K562 (cell line): ENCODE data around the gene POLK. TPM values are rescaled to one million over a fixed set of nuclear protein-coding genes. Genes with fewer than 3 reads are reported as not detected.

Experiments used
- ATAC-seq: fragments of 200-7000 bp; cut with Tn5 transposase; 3 replicates; pipeline ENCODE4 v1.9.1; 2020; ENCODE audit warnings: moderate library complexity
- Bru-seq: library from RNA; stranded (reverse); fragments of 400-500 nt; gene quantifications from one replicate; lab custom pipeline; 2021; lab: Mats Ljungman, UMichigan
- BruChase-seq, 2 experiments: library from RNA; stranded (reverse); fragments of 400-500 nt; gene quantifications; one replicate each; lab custom pipeline; 2021; lab: Mats Ljungman, UMichigan
- BruUV-seq: library from RNA; stranded (reverse); fragments of 400-500 nt; replicated peaks from 2 replicates; lab custom pipeline; 2021; lab: Mats Ljungman, UMichigan
- CTCF ChIA-PET: fragments of 300-600 bp; formaldehyde crosslinking; extraction: SDS; loops from one replicate; lab custom pipeline; 2021; ENCODE audit warnings: low intra/inter-chr PET ratio; lab: Yijun Ruan, JAX
- POLR2A ChIA-PET: fragments of 300-600, 350-650 bp; sonication (Branson Sonifier 250); formaldehyde crosslinking; extraction: SDS; loops from one replicate; lab custom pipeline; 2021; ENCODE audit warnings: antibody characterized with exemption, inconsistent platforms; lab: Yijun Ruan, JAX
- DNase-seq, 4 experiments: peaks; one replicate each; pipeline versions ENCODE4 v3.0.0 to v3.0.0-alpha.2; 2011 to 2018; ENCODE audit warnings: low spot score in 3 of 4, mixed read lengths in 3 of 4; ENCODE audit errors: extremely low read depth in 1 of 4
- FAIRE-seq: peaks from 2 replicates; lab custom pipeline; 2011; peaks lifted over from hg19 to GRCh38; lab: Jason Lieb, UNC
- H2AFZ ChIP-seq: 2 replicates; pipeline ENCODE4 v1.6.0; 2011; ENCODE audit warnings: low read depth, low read length, control low read depth, inconsistent platforms
- H3K27ac ChIP-seq: fragments of 200-600 bp; 3 replicates; pipeline ENCODE4 v1.8.0; 2011; ENCODE audit warnings: low read depth, mild to moderate bottlenecking, control low read depth, inconsistent platforms, low read length, moderate library complexity, mixed read lengths; ENCODE audit errors: extremely low read depth
- H3K27me3 ChIP-seq, 2 experiments: fragments of 300-600 bp in 1 of 2; 2 replicates in 1 of 2; 3 replicates in 1 of 2; pipeline versions ENCODE4 v1.6.0 to v1.8.0; 2011; ENCODE audit warnings: inconsistent platforms in 2 of 2, low read length in 2 of 2, mild to moderate bottlenecking in 1 of 2, mixed read lengths in 1 of 2, moderate library complexity in 1 of 2; ENCODE audit not compliant: control insufficient read depth in 2 of 2, insufficient read depth in 2 of 2
- H3K36me3 ChIP-seq: fragments of 300-600 bp; 3 replicates; pipeline ENCODE4 v1.8.0; 2011; ENCODE audit warnings: mild to moderate bottlenecking, low read length, inconsistent platforms; ENCODE audit not compliant: control insufficient read depth, insufficient read depth
- H3K4me1 ChIP-seq, 2 experiments: fragments of 200-600 bp in 1 of 2; replicated peaks in 1 of 2; 2 replicates in 1 of 2; 3 replicates in 1 of 2; pipeline versions ENCODE4 v1.5.1 to v1.8.0; 2011; ENCODE audit warnings: inconsistent platforms in 2 of 2, low read length in 2 of 2, mild to moderate bottlenecking in 1 of 2, mixed read lengths in 1 of 2, moderate library complexity in 1 of 2; ENCODE audit not compliant: control insufficient read depth in 2 of 2, insufficient read depth in 2 of 2
- H3K4me2 ChIP-seq: 2 replicates; pipeline ENCODE4 v1.6.1; 2011; ENCODE audit warnings: low read length, control low read depth, inconsistent platforms, mixed read lengths; ENCODE audit not compliant: insufficient read depth
- H3K4me3 ChIP-seq: fragments of 200-600 bp; sonication (generic), shearing (Covaris generic); 2 replicates; pipeline ENCODE4 v1.5.1; 2016; ENCODE audit warnings: control low read depth, inconsistent platforms
- H3K79me2 ChIP-seq: fragments of 200-600 bp; 3 replicates; pipeline ENCODE4 v1.8.0; 2011; ENCODE audit warnings: low read length, inconsistent platforms; ENCODE audit not compliant: control insufficient read depth, insufficient read depth
- H3K9ac ChIP-seq, 2 experiments: 2 replicates each; pipeline versions ENCODE4 v1.6.0 to v1.6.1; 2011; ENCODE audit warnings: low read depth in 2 of 2, low read length in 2 of 2, control low read depth in 1 of 2, inconsistent platforms in 1 of 2, mild to moderate bottlenecking in 1 of 2, mixed read lengths in 1 of 2; ENCODE audit not compliant: insufficient read depth in 1 of 2
- H3K9me1 ChIP-seq: one replicate; pipeline ENCODE4 v1.6.0; 2011; ENCODE audit warnings: inconsistent platforms, mild to moderate bottlenecking, low read length, moderate library complexity; ENCODE audit not compliant: control insufficient read depth, insufficient read depth
- H3K9me3 ChIP-seq: replicated peaks from 2 replicates; pipeline ENCODE4 v1.5.1; 2011; ENCODE audit warnings: low read depth, low read length, inconsistent platforms; ENCODE audit not compliant: control insufficient read depth, insufficient read depth
- H4K20me1 ChIP-seq: replicated peaks from 2 replicates; pipeline ENCODE4 v1.6.1; 2011; ENCODE audit warnings: low read length, inconsistent platforms, mixed read lengths; ENCODE audit not compliant: control insufficient read depth, insufficient read depth
- EP300 ChIP-seq: IDR thresholded peaks from 2 replicates; pipeline ENCODE4 v1.6.1; 2012; ENCODE audit warnings: low read length, improper control_type of control experiment
- FOXA1 ChIP-seq: fragments of 450-650 bp; IDR thresholded peaks from 2 replicates; pipeline ENCODE4 v1.6.1; 2016; ENCODE audit warnings: mild to moderate bottlenecking, borderline replicate concordance
- FOXO4 ChIP-seq: fragments of 450-650 bp; formaldehyde crosslinking; IDR thresholded peaks from 2 replicates; pipeline ENCODE4 v1.4.0; 2020; ENCODE audit warnings: mild to moderate bottlenecking, moderate library complexity
- MCM3 ChIP-seq: fragments of 450-650 bp; IDR thresholded peaks from 2 replicates; pipeline ENCODE4 v1.6.1; 2016
- MECOM ChIP-seq: fragments of 250-450 bp; sonication (Bioruptor Pico); IDR thresholded peaks from 2 replicates; pipeline ENCODE4 v1.8.0; 2022; ENCODE audit warnings: inconsistent platforms
- NCOA2 ChIP-seq, 2 experiments: fragments of 450-650 bp; IDR thresholded peaks; 2 replicates each; pipeline ENCODE4 v1.6.1; 2018; ENCODE audit warnings: mild to moderate bottlenecking in 2 of 2, moderate library complexity in 1 of 2; ENCODE audit not compliant: partially characterized antibody in 2 of 2
- NR2F6 ChIP-seq: fragments of 450-650 bp; formaldehyde crosslinking; IDR thresholded peaks from 2 replicates; pipeline ENCODE4 v1.4.0; 2020; ENCODE audit warnings: mild to moderate bottlenecking
- PRPF4 ChIP-seq: fragments of 200-400 bp; formaldehyde crosslinking; IDR thresholded peaks from one replicate; pipeline ENCODE4 v1.6.1; 2017; ENCODE audit warnings: low read length, low read depth, mild to moderate bottlenecking; ENCODE audit not compliant: insufficient read depth, poor library complexity, severe bottlenecking
- RUNX1 ChIP-seq: sonication (generic); IDR thresholded peaks from 2 replicates; pipeline ENCODE4 v1.6.1; 2016; ENCODE audit warnings: antibody characterized with exemption, low read depth
- WGBS: fragments of 100-300 bp; shearing (Covaris generic); methylation state at CpG from one replicate; pipeline ENCODE4 v1.1.6; 2016; ENCODE audit warnings: low coverage, mixed read lengths; ENCODE audit not compliant: insufficient coverage; ENCODE audit errors: missing lambda C conversion rate; 5-methylcytosine and 5-hydroxymethylcytosine counted together
- in situ Hi-C: fragments of 300-500 bp; cut with MboI; formaldehyde crosslinking; loops from 4 replicates; pipeline ENCODE4 v1.15.0; 2018; ENCODE audit warnings: inconsistent platforms, mixed read lengths
- intact Hi-C: fragments of 100-400 bp; cut with micrococcal nuclease; formaldehyde crosslinking; loops from 2 replicates; pipeline ENCODE4 v1.14.2; 2022
- long read RNA-seq, 3 experiments: library from polyadenylated mRNA in 2 of 3; library from RNA in 1 of 3; unstranded in 2 of 3; stranded (forward) in 1 of 3; transcript quantifications; one replicate each; pipeline ENCODE4 v2.0.0, GENCODE V29; 2019 to 2022
- polyA minus RNA-seq, 3 experiments: library from RNA; depleted of rRNA, polyadenylated mRNA; stranded (reverse); fragments of >200 nt; gene quantifications; 2 replicates each; pipeline ENCODE4 v1.2.3, GENCODE V29; 2011
- polyA plus RNA-seq, 8 experiments: library from polyadenylated mRNA; depleted of rRNA in 4 of 8; stranded (reverse) in 5 of 8; unstranded in 3 of 8; fragments of >200 nt; fragmentation: Nextera tagmentation in 2 of 8; fragmentation: Illumina TruSeq in 1 of 8; extraction: Ambion mirVana in 2 of 8; extraction: Trizol in 1 of 8; gene quantifications; 2 replicates each; pipeline versions ENCODE4 v1.2.1 to v1.2.3, GENCODE V29; 2011 to 2014; ENCODE audit warnings: inconsistent platforms in 1 of 8, missing spikeins in 1 of 8
- total RNA-seq, 7 experiments: library from RNA; depleted of rRNA in 6 of 7; stranded (reverse); fragments of >200 nt in 6 of 7; fragmentation: Illumina TruSeq in 2 of 7; extraction: Trizol in 2 of 7; gene quantifications; 2 replicates each; pipeline versions ENCODE4 v1.2.1 to v1.2.3, GENCODE V29; 2011 to 2021; ENCODE audit warnings: low replicate concordance in 1 of 7
- TF ChIP-seq, protein P1 (sequence below): fragments of 250-450 bp; sonication (Bioruptor Pico); IDR thresholded peaks from 2 replicates; pipeline ENCODE4 v1.5.0; 2021
- TF ChIP-seq, protein P2 (sequence below), 3 experiments: fragments of 200-800 bp in 1 of 3; sonication (Bioruptor generic) in 1 of 3; sonication (generic) in 1 of 3; formaldehyde crosslinking in 1 of 3; IDR thresholded peaks; 2 replicates each; pipeline versions ENCODE4 v1.6.1 to v1.8.0; 2016 to 2022; ENCODE audit warnings: mild to moderate bottlenecking in 2 of 3, missing compliant biosample characterization in 2 of 3, missing genetic modification characterization in 2 of 3, missing genetic modification reagents in 1 of 3

POLK gene
- 19.5 and 84.0 TPM in 2 replicates for total RNA-seq (2011; cell fraction: chromatin; rRNA removed; ENCODE audit: low replicate concordance)
- total RNA-seq (2011; cell fraction: nucleolus; rRNA removed): 9.0 and 15.1 TPM in 2 replicates
- total RNA-seq (2011; cell fraction: nucleoplasm; rRNA removed): 23.5 and 47.5 TPM in 2 replicates
- total RNA-seq (2014; rRNA removed) (9.4 and 15.0 TPM in 2 replicates), total RNA-seq (2014; rRNA removed; fragmentation: Illumina TruSeq; extraction: Trizol) (26.2 and 26.4 TPM in 2 replicates), total RNA-seq (2015; rRNA removed; fragmentation: Illumina TruSeq; extraction: Trizol) (21.8 and 22.2 TPM in 2 replicates), total RNA-seq (2021) (15.3 and 16.5 TPM in 2 replicates), polyA plus RNA-seq (2011; rRNA removed) (26.5 and 31.6 TPM in 2 replicates), polyA plus RNA-seq (2014; fragmentation: Illumina TruSeq; extraction: Trizol) (16.3 and 20.8 TPM in 2 replicates), polyA plus RNA-seq (2014; fragmentation: Nextera tagmentation; extraction: Ambion mirVana) (10 to 100 TPM in 1 of 2 experiments, 1 to 10 TPM in 1; 6.1 to 11.4 TPM), polyA plus RNA-seq (2014; rRNA removed) (13.3 and 15.2 TPM in 2 replicates), polyA minus RNA-seq (2011; rRNA and poly(A)+ RNA removed) (72.2 and 76.7 TPM in 2 replicates), Bru-seq, nascent RNA (percentile 80 among the genes with signal in this experiment), BruChase-seq, experiment 1, labeled RNA remaining after a 2-hour chase (percentile 85 among the genes with signal in this experiment), BruChase-seq, experiment 2, labeled RNA remaining after a 6-hour chase (percentile 87 among the genes with signal in this experiment)
- 4.5 and 7.6 TPM in 2 replicates for polyA plus RNA-seq (2011; cell fraction: cytosol; rRNA removed)
- 20.8 and 20.9 TPM in 2 replicates for polyA plus RNA-seq (2011; cell fraction: nucleus; rRNA removed)
- 9.1 and 10.3 TPM in 2 replicates for polyA plus RNA-seq (2012)
- polyA minus RNA-seq (2011; cell fraction: cytosol; rRNA and poly(A)+ RNA removed): 11.5 and 12.0 TPM in 2 replicates
- 19.8 and 35.3 TPM in 2 replicates for polyA minus RNA-seq (2011; cell fraction: nucleus; rRNA and poly(A)+ RNA removed)
- long read RNA-seq, experiment 1, full-length matches to known transcripts: 9 of 31 reads
- long read RNA-seq, experiment 1, partial matches to known transcripts: 10 of 31 reads
- long read RNA-seq, experiment 1, other reads (novel, unspliced or antisense): 12 of 31 reads
- long read RNA-seq, experiment 2, partial matches to known transcripts: 0 of 4 reads
- long read RNA-seq, experiment 2, other reads (novel, unspliced or antisense): 4 of 4 reads
- long read RNA-seq, experiment 3, full-length matches to known transcripts: 2 of 8 reads
- long read RNA-seq, experiment 3, partial matches to known transcripts: 2 of 8 reads
- long read RNA-seq, experiment 3, other reads (novel, unspliced or antisense): 4 of 8 reads

GRCh38 chr5:75511435-75512382 is at the start of gene POLK, which contains the start of gene CERT1:
POLK (plus strand) TSS chr5:75511891.
CERT1 (minus strand) TSS chr5:75511629; CDS start chr5:75511207, 422 bp downstream.
- Histone ChIP-seq H3K4me1 (peaks cover 2 to 8% of the 10 kb centered on the region in 2 experiments; a peak in 2 of 5 replicates), H3K79me2 (peaks cover 96% of the 10 kb centered on the region), H3K4me3 (peak within 1 kb of the TSS; percentile 89), H3K9ac (peak within 1 kb of the TSS; percentile 84 to 98), H3K9me3 (no peaks in the 10 kb centered on the region), H3K36me3 (no peaks in the 10 kb centered on the region; the same call in 2 of the 3 replicates), H4K20me1 (0 out of 2 replicates have a peak, but pooled peaks cover 5% of the 10 kb centered on the region), H3K4me2 (peak within 1 kb of the TSS; percentile 95), H3K9me1 (no peaks in the 10 kb centered on the region), H3K27me3 (no peaks in the 10 kb centered on the region), H2AFZ (peak within 1 kb of the TSS; percentile 99), H3K27ac (peak within 1 kb of the TSS; percentile 88)
- intact Hi-C loops (loop anchor here (5.0 kb wide), 3 partner anchors 56 to 156 kb away; no protein-coding TSS in a partner anchor), in situ Hi-C loops (no loop called here)
- ChIA-PET CTCF (interaction anchor here (0.6 to 1.4 kb wide), 2 partner anchors 83 to 169 kb away, joined by 3 to 5 read pairs; no protein-coding TSS in a partner anchor), POLR2A (interaction anchor here (0.6 to 1.8 kb wide), 6 partner anchors 20 to 143 kb away, joined by 3 to 7 read pairs (median 4); no protein-coding TSS in a partner anchor)
- FAIRE-seq: peak; percentile 96
- DNase-seq: peak; percentile 93 to 99 (median 96)
- TSS peak; percentile 62 for BruUV-seq
- ATAC-seq: peak; percentile 95
- WGBS: under 1% methylated on average over 49 of the region's 71 CpGs
- TF ChIP-seq, protein P1, sequence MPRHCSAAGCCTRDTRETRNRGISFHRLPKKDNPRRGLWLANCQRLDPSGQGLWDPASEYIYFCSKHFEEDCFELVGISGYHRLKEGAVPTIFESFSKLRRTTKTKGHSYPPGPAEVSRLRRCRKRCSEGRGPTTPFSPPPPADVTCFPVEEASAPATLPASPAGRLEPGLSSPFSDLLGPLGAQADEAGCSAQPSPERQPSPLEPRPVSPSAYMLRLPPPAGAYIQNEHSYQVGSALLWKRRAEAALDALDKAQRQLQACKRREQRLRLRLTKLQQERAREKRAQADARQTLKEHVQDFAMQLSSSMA: no peak
- TF ChIP-seq, protein P2, sequence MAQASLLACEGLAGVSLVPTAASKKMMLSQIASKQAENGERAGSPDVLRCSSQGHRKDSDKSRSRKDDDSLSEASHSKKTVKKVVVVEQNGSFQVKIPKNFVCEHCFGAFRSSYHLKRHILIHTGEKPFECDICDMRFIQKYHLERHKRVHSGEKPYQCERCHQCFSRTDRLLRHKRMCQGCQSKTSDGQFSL (CRISPR knock-in tag; IDR thresholded peaks at IDR 0.05): peak; percentile 30; the same call in 1 of the 2 replicates
- TF ChIP-seq, protein P2 (tag; IDR thresholded peaks at IDR 0.05): peak in 1 of 2 experiments; percentile 72; a peak in 1 of 4 replicates
- TF ChIP-seq PRPF4 (no peak), FOXO4 (CRISPR knock-in tag) (no peak), NR2F6 (CRISPR knock-in tag) (0 out of 2 replicates have a peak, but pooled peaks have one; percentile 41), EP300 (no peak), NCOA2 (IDR thresholded peaks at IDR 0.05; ENCODE audit: partially characterized antibody in 2 of 2) (no peak), FOXA1 (no peak), MECOM (CRISPR knock-in tag) (no peak), RUNX1 (no peak), MCM3 (no peak)
